EL (cell line): ENCODE data around the gene TPH1.

Experiments used
- DNase-seq: peaks from one replicate; pipeline ENCODE4 v3.0.0-alpha.2; 2016

Gene TPH1

DNA sequence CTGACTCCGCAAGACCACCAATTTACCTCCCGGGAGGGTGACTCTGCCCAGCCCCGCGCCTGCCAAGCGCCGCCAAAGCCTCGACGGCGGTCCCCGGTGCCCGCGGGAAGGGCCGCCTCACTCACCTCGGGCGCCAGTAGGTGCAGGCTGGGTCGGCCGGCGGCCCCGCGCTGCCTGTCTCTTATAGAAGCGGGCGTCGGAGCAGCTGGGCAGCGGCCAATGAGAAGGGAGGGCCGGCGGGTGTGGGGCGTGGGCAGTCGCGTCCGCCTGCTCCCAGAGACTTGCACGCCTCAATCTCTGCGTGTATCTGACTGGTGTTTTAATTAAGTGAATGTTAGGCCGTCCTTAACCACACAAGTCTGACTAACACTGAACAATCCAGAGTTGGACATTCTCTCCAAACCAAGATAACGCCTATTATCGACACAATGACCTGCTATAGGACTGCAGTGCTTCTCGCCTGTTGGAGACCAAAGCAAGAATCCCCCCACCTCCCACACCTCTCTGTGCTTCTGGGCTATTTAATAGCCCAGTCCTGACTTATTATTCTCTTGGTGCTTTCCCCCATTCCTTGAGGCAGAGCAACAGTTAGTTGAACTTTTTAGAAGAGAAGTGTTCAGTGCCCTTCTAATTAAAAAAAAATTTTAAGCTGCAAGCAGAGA lies at the start of gene TPH1:
TPH1 (minus strand) TSS at position 154 of the 662 bp plus-strand sequence. CDS start 5,507 bp downstream, outside the sequence.
- DNase-seq, result peak; percentile 33

GRCh38 chr11:18093959-18094358 lies 47.9 kb upstream of the TPH1 start:
- no peak for DNase-seq

DNA sequence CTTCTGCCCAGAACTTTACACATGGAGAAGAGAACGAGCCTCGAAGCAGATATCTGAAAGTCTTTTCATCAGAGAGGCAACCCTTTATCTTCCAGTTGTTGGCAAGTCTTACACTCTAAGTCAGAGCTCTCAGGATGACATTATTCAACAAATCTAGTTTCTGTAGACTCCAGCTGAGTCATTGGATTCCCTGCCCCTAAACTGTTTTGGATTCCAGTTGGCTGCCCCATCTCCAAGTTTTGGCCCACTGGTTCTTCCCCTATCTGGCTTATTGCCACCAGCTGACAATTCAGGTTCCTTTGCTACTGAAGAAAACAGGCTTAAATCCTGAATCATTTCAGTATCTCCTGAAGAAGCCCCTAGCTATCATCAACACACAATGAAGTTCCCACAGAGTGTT lies 45.7 kb upstream of the TPH1 start:
- DNase-seq, result peak; percentile 34

DNA sequence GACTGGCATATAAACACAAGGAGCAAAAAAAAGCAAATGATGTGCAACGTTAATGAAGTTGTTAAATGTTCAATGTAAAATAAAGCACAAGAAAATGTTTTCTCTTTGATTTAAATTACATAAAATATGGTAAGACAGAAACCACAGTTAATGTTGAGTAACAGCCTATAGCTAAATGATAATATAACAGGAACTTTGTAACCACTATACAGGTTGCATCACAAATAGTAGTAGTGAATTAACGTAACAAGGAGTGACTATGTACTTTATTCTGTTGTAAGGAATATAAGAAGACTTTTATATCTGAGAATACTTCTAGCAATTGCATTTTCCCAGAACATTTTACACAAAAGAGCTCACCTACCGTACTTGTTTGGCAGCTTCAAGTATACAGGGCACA lies 42.9 kb upstream of the TPH1 start:
- DNase-seq, result no peak

DNA sequence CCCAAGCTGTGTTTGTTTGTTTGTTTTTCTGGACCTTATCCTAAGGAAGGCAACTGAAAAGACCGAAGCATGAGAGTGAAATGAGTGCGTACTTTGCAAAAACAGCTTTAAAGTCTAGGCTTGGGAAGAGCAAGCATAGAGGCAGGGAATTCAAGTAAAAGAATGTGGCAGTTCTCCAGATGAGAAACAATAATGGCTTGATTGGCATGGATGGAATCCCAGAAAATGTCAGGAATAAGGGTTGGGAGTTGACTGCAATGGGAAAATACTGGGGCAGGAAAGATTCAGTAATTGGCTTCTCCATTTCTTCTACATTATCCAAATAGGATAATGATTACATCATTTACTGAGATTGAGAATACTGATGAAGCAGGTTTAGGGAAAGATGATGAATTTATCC lies 42.3 kb upstream of the TPH1 start:
- peak; percentile 21 for DNase-seq

- no peak for DNase-seq
Observed at GRCh38 chr11:18081551-18081950, 35.5 kb upstream of the TPH1 start.

DNA sequence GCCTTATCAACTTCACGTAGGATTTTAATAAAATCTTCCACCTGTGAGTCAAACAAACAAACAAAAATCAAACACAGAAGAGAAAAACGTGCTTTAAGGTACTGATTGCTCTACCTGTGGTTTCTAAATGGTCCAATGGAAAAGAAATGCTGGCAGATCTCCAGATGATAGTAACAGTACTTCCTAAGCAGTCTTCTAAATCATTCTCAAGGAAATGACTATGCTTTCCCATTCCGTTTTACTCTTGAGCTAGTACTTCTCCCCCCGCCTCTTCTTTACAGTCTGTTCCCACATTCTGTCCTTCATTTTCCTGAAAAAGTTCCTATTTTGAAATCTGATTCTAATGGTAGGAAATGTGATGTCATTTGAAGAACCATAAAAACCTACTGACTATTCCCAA lies 34.4 kb upstream of the TPH1 start:
- DNase-seq, result no peak

DNA sequence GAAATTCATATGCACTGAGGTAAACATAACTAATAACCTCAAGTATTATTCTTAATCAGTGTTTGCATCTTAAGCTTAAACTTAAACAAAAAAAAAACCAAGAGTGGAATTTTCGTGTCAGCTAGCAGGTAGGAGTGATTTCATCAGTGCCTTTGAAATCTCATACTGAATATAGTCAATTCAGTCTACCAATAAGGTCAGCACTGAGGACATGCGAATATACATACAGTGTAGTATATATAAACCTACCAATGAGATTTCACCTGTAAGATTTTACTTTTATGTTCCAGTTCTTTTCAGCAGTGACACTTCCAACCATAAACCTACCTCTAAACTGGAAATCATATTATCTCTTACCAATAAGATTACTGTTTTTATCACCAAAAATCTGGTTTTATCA lies 32.8 kb upstream of the TPH1 start:
- DNase-seq, result no peak

- DNase-seq, result no peak
Observed at GRCh38 chr11:18075444-18075843, 29.4 kb upstream of the TPH1 start.

DNA sequence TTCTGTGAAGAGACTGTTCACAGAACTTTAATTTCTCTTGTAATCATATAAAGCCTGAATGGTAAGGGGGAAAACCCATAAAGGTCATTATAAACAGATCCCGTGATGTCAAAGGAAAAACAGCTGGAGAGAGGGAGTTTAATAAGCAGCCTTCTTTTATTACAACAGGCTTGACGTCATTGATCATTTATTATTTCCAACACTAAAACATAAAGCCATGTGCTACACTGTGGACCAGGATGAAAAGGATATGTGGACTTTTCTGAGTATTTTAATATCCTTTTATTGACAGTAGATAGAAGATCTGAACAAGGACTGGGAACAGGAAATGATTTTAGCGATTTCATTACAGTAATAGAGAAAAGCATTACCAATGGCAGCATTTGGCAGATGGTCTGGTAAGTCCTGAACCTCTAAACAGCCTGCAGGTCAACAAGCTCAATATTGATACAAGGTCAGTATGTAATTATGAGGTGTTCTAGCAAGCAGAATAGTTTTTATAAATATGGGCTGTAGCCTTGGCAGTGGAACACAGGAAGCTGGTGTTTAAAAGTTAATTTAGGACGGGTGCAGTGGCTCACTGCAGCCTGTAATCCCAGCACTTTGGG lies 25.1 kb upstream of the TPH1 start:
- no peak for DNase-seq

- no peak for DNase-seq
Observed at GRCh38 chr11:18067372-18067771, 21.3 kb upstream of the TPH1 start.

- peak; percentile 39 for DNase-seq
Observed at GRCh38 chr11:18066626-18067025, 20.6 kb upstream of the TPH1 start.

DNA sequence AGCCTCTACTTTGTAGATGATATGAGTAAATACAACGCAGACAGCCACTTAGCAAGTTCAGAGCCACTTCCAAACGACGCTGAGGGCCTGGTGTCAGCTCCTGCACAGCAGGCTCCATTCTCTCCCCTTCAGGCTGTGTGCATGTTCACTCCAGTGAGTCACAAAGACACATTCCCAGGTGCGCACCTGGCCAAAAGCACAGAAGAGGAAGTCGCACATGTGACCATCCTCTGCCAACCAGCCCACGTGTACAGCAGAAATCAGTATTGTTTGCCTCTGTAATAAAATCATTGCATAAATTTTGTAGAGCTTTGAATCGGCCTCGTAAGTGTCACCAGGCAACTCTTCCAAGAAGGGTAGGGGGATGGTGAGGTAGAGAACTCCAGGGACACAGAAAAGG lies 19.5 kb upstream of the TPH1 start:
- no peak for DNase-seq

DNA sequence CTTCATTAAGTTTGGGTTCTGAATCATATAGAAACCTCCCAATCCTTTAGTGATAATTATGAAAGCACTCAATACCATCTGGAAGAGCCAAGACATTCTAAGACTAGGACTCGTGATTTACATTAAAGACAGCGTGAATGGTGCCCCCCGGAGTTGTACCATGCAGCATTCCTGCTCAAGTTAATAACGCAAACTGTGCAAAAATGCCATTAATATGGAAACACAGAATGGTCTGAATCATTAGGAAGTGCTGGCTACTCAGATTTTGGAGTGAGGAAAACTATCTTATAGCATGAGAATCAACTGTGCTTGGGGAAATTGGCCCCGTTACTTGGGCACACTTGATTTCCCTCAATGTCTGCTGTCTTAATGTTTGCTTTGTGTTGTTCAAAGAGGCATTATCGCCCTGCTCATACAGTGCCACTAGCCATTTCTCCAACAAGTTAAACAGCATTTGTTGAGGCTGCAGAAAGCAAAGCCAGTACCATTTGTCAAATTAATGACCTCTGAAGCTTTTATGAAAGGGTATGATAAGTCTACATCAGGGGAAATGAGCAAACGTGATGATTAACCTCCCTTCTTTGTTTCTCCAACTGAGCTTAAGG lies 18.5 kb upstream of the TPH1 start:
- no peak for DNase-seq

GRCh38 chr11:18063862-18064434 lies 17.9 kb upstream of the TPH1 start:
- no peak for DNase-seq

GRCh38 chr11:18063125-18063524 lies 17.1 kb upstream of the TPH1 start:
- no peak for DNase-seq

GRCh38 chr11:18061351-18061750 lies 15.3 kb upstream of the TPH1 start:
- no peak for DNase-seq

GRCh38 chr11:18056561-18057181 lies 10.6 kb upstream of the TPH1 start:
- DNase-seq, result no peak

- DNase-seq, result no peak
Observed at GRCh38 chr11:18054511-18055103, 8.5 kb upstream of the TPH1 start.

GRCh38 chr11:18050848-18051247 lies 4.8 kb upstream of the TPH1 start:
- no peak for DNase-seq

DNA sequence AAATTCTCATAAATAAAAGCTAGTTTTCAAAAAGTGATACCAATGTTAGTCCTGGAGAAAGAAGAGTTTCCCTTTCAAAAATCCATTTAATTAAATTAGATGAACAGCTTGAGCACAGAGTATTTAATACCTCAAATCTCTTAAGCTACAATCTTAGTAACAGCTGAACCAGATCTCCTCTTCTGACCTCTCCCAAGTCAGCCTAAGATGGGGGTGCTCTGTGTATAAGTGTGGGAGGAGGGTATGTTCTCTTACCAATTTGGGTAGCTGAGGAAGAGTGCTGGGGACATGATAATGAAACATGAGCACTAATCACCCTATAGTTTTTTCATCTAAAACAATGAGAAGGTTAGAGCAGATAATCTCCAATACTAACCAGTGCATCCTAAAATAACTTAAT lies 9.6 kb downstream of the TPH1 start:
- no peak for DNase-seq

DNA sequence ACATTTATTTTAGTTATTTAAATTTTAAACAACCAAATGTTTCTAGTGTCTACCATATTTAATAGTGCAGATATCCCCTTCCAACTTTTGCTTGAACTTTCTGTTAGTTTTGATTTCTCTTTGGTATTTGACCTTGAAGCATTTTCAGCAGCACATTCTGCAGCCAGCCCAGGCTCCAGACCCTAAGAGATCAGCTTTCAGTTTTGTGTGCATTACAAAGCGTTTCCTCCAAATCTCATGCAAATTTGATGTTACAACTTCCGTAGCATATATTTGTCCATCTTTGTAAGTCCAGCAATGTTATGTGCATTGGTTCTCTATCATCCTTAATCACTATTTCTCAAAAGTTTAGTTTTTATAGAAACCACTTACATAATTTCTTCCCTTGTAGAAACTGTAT lies 18.6 kb downstream of the TPH1 start:
- no peak for DNase-seq

GRCh38 chr11:18022419-18022818 lies 23.6 kb downstream of the TPH1 start:
- DNase-seq, result no peak
